Astrocyte of the spinal cord (primary cell): ENCODE data around the gene LMO7.

ENCODE experiments used
- DNase-seq: peaks from one replicate; pipeline ENCODE4 v3.0.0; 2011; ENCODE audit warnings: low read depth, low spot score
- H3K4me3 ChIP-seq: 2 replicates; pipeline ENCODE4 v1.5.1; 2011; ENCODE audit warnings: low read depth, mild to moderate bottlenecking, low read length, moderate library complexity
- CTCF ChIP-seq: IDR thresholded peaks from 2 replicates; pipeline ENCODE4 v1.5.1; 2012; ENCODE audit warnings: low read depth, mild to moderate bottlenecking, low read length, inconsistent platforms
- in situ Hi-C: cut with HindIII; loops from 2 replicates; pipeline ENCODE4 v1.10.0; 2017; ENCODE audit warnings: low sequenced_read_pairs

Gene LMO7

DNA sequence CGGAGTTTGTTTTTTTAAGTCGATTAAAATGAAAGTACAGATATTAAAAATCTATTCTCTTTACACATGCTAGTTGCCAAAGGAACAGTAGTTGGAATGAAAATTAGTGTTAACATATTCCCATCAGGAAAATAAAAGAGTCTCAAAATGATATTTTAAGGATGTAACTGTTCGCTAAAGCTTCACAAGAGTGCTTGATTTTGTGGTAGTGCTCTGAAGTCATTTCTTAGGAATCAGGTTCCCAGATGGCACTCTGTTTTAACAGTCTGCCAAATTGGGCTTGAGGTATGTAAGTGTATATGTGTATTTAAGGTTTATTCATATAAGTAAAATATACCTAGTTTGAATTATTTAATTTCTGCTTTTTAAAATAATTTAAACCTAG lies 128.8 kb downstream of the LMO7 start:
- in situ Hi-C loops: no loop called here
- TF ChIP-seq CTCF: no peak
- H3K4me3 ChIP-seq: no peak overlapping the region
- no peak for DNase-seq

GRCh38 chr13:75766636-75767035 lies 130.5 kb downstream of the LMO7 start:
- no peak for TF ChIP-seq CTCF
- H3K4me3 ChIP-seq: no peak overlapping the region
- DNase-seq: no peak
- in situ Hi-C loops: no loop called here

DNA sequence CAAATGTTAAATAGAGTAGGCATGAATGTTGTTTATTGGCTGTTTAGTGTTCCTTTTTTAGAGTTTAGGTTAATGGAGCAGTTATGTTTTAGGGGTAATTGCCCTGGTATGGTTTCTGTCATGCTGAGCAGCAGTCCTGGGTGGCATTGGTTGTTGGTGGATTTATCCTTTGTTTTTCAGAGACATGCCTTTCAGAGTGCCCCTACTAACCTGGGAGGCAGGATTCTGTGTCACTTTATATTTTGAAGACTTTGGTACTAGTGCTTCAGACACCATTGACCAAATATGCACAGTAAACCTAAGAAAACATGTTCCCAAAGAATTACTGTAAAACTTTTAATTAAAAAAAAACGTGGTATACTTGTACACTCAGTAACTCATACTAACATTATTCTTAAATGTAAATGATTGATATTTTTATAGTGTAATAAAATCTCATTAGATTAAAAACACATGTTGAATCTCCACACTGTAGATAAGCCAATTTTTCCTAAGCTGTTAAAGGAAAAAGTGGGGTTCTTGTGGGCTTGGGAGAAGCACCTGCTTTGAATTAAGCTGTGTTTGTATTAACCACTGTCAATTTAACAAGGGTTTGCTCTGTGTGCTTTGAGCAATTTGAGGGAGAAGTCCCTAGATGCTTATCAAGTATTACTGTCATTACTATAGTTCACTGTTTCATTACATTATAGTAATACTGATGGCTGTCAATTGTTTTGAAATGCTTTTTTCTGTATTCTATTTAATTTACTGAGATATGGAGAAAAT lies 133.2 kb downstream of the LMO7 start:
- in situ Hi-C loops: no loop called here
- TF ChIP-seq CTCF: no peak

GRCh38 chr13:75770164-75770563 lies 134.0 kb downstream of the LMO7 start:
- in situ Hi-C loops: no loop called here
- DNase-seq: no peak
- H3K4me3 ChIP-seq: no peak overlapping the region
- TF ChIP-seq CTCF: no peak

More for the DNA sequence above, 133.2 kb downstream of the LMO7 start:
- no peak overlapping the region for H3K4me3 ChIP-seq
- no peak for DNase-seq

DNA sequence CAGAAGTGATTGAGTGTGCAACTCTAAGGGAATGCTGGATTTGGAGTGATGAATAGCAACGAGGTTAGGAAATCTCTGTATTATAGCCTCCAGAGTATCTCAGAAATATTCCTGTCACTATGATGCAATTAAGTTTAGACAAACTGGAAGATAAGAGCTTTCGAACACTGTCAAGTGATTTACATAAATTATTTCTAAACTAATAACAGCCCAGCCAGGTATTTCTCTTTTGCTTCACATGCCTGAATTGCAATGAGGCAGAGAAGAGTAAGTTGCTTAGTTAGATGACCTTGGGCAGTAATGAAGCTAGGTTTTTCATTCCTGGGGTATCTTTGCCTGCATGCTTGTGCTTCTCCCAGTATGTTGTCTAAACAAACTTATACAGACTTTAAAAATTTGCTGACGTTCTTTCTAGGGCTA lies 134.5 kb downstream of the LMO7 start:
- DNase-seq: no peak
- H3K4me3 ChIP-seq: no peak overlapping the region
- TF ChIP-seq CTCF: no peak
- in situ Hi-C loops: no loop called here

GRCh38 chr13:75771226-75771625 lies 135.1 kb downstream of the LMO7 start:
- TF ChIP-seq CTCF: no peak
- no peak overlapping the region for H3K4me3 ChIP-seq
- no peak for DNase-seq
- in situ Hi-C loops: no loop called here
